ENCODE results near the gene RICTOR.

GRCh38 chr5:39079147-39079546, 4.9 kb upstream of the RICTOR start:
- TF ChIP-seq ZNF384 (IDR thresholded peaks at IDR 0.05) (no peak), SUZ12 (IDR thresholded peaks at IDR 0.05) (no peak), FOXM1 (IDR thresholded peaks at IDR 0.05; ENCODE audit: borderline replicate concordance) (no peak), TARDBP (IDR thresholded peaks at IDR 0.05) (no peak), HDGF (IDR thresholded peaks at IDR 0.05; ENCODE audit: borderline replicate concordance) (no peak), ELF4 (IDR thresholded peaks at IDR 0.05) (no peak), ARNT (IDR thresholded peaks at IDR 0.05) (no peak), BHLHE40 (IDR thresholded peaks at IDR 0.05; ENCODE audit: borderline replicate concordance) (no peak), PKNOX1 (IDR thresholded peaks at IDR 0.05) (no peak), FOXK2 (IDR thresholded peaks at IDR 0.05) (no peak), L3MBTL2 (conservative IDR thresholded peaks at IDR 0.05) (no peak), SP1 (IDR thresholded peaks at IDR 0.05) (no peak), FOXA1 (IDR thresholded peaks at IDR 0.05) (no peak), LEF1 (IDR thresholded peaks at IDR 0.05; ENCODE audit: borderline replicate concordance) (no peak)

All from HEK293T (cell line).